ENCODE measurements around the gene FLVCR2. TPM values are rescaled to one million over a fixed set of nuclear protein-coding genes. Genes with fewer than 3 reads are reported as not detected.

FLVCR2 gene
- total and polyA plus RNA-seq, 8 donors, result 4.3 to 30.9 (median 7.9) TPM

- no peak for DNase-seq
- Histone ChIP-seq H3K4me1 (peaks cover 0 to 60% of the 10 kb centered on the region in 2 donors), H3K36me3 (peaks cover 0 to 4% of the 10 kb centered on the region in 2 donors), H3K4me3 (no peak overlapping the region), H3K9me3 (no peaks in the 10 kb centered on the region), H3K27ac (peak overlapping the region in 1 of 2 donors; percentile 58), H3K27me3 (no peaks in the 10 kb centered on the region)
- ATAC-seq, result no peak
- TF ChIP-seq CTCF (IDR thresholded peaks at IDR 0.05), result no peak
- intact Hi-C loops (cut with DNase I), result no loop called here
These were observed 43.1 kb upstream of the FLVCR2 start for GRCh38 chr14:75535164-75535898.

DNA sequence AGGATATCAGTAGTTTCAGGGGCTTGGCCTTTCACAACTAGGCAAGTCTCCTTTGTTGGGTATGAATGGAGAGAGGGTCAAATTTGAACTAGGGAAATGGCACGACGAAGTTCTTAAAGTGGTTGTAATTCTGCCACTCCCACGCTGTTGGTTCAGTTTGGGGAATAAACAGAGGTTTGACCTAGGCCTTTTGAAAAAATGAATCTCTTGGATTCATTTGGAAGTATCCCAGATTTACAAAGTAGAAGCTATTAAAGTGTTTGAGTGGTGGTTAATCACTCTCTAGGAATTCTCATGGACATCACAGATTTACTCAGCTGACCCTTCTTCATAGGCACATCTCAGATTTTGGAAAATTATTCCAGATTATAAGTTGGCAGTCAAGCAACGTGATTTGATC lies 41.3 kb upstream of the FLVCR2 start:
- intact Hi-C loops (cut with DNase I), result no loop called here
- no peak overlapping the region for H3K27ac ChIP-seq

GRCh38 chr14:75539162-75539560 lies 39.3 kb upstream of the FLVCR2 start:
- DNase-seq (no peak), ATAC-seq (no peak)
- H3K27ac ChIP-seq, result no peak overlapping the region
- no peaks in the 10 kb centered on the region for H3K36me3 ChIP-seq
- peaks cover 7 to 87% of the 10 kb centered on the region in 2 donors for H3K4me1 ChIP-seq
- no peak for TF ChIP-seq CTCF (IDR thresholded peaks at IDR 0.05)
- H3K4me3 ChIP-seq, result no peak overlapping the region
- no peaks in the 10 kb centered on the region for H3K9me3 ChIP-seq
- H3K27me3 ChIP-seq, result no peaks in the 10 kb centered on the region
- intact Hi-C loops (cut with DNase I), result no loop called here

More for the DNA sequence above, 41.3 kb upstream of the FLVCR2 start:
- Histone ChIP-seq H3K36me3 (peaks cover 0 to 2% of the 10 kb centered on the region in 2 donors), H3K4me1 (peaks cover 0 to 78% of the 10 kb centered on the region in 2 donors), H3K4me3 (no peak overlapping the region), H3K9me3 (no peaks in the 10 kb centered on the region), H3K27me3 (no peaks in the 10 kb centered on the region)
- no peak for TF ChIP-seq CTCF (IDR thresholded peaks at IDR 0.05)
- no peak for DNase-seq
- ATAC-seq, result no peak

GRCh38 chr14:75539561-75540478 lies 38.6 kb upstream of the FLVCR2 start:
- intact Hi-C loops (cut with DNase I), result no loop called here
- H3K9me3 ChIP-seq, result no peaks in the 10 kb centered on the region
- peak overlapping the region in 1 of 2 donors; percentile 33 for H3K27ac ChIP-seq
- no peak for ATAC-seq
- DNase-seq, result no peak
- no peak overlapping the region for H3K4me3 ChIP-seq
- H3K27me3 ChIP-seq, result no peaks in the 10 kb centered on the region
- no peak for TF ChIP-seq CTCF (IDR thresholded peaks at IDR 0.05)
- H3K4me1 ChIP-seq, result peaks cover 7 to 85% of the 10 kb centered on the region in 2 donors
- H3K36me3 ChIP-seq, result no peaks in the 10 kb centered on the region

DNA sequence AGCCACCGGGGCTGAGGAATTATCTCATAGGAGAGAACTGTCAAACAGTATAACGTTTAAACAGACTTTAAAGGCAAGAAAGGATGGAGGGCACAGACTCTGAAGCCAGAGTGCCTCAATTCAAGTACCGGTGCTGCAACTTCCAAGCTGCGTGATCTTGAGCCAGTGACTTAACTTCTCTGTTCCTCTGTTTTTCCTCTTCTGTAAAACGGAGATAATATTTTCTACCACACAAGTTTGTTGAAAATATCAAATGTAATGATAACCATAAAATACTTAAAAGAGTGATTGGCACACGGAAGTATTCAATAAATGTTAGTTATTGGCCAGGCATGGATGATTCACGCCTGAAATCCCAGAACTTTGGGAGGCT lies 38.0 kb upstream of the FLVCR2 start:
- H3K36me3 ChIP-seq, result no peaks in the 10 kb centered on the region
- no peak for ATAC-seq
- peak overlapping the region in 1 of 2 donors; percentile 33 for H3K27ac ChIP-seq
- peaks cover 7 to 84% of the 10 kb centered on the region in 2 donors for H3K4me1 ChIP-seq
- no peak for TF ChIP-seq CTCF (IDR thresholded peaks at IDR 0.05)
- H3K27me3 ChIP-seq, result no peaks in the 10 kb centered on the region
- H3K4me3 ChIP-seq, result no peak overlapping the region
- no peak for DNase-seq
- intact Hi-C loops (cut with DNase I), result no loop called here
- H3K9me3 ChIP-seq, result no peaks in the 10 kb centered on the region

All from left lung (tissue), 10 donors.